ENCODE measurements around the gene HOXA3.
A peak's percentile ranks its signal among the peaks of the same experiment; 100 is the strongest.

- TF ChIP-seq, protein P1, sequence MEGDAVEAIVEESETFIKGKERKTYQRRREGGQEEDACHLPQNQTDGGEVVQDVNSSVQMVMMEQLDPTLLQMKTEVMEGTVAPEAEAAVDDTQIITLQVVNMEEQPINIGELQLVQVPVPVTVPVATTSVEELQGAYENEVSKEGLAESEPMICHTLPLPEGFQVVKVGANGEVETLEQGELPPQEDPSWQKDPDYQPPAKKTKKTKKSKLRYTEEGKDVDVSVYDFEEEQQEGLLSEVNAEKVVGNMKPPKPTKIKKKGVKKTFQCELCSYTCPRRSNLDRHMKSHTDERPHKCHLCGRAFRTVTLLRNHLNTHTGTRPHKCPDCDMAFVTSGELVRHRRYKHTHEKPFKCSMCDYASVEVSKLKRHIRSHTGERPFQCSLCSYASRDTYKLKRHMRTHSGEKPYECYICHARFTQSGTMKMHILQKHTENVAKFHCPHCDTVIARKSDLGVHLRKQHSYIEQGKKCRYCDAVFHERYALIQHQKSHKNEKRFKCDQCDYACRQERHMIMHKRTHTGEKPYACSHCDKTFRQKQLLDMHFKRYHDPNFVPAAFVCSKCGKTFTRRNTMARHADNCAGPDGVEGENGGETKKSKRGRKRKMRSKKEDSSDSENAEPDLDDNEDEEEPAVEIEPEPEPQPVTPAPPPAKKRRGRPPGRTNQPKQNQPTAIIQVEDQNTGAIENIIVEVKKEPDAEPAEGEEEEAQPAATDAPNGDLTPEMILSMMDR (IDR thresholded peaks at IDR 0.05; ENCODE audit: poor library complexity): no peak
- TF ChIP-seq EZH2 (IDR thresholded peaks at IDR 0.05; ENCODE audit: borderline replicate concordance): peak; percentile 95
These were observed 9.8 kb downstream of the HOXA3 start for GRCh38 chr7:27142580-27143022.

Data from hepatocyte (in vitro differentiated cells).